ENCODE results near the gene TRIM38.

TRIM38 gene

GRCh38 chr6:26021001-26021349 lies 58.4 kb downstream of the TRIM38 start:
- H3K4me1 ChIP-seq (ENCODE audit: control insufficient read depth, insufficient read depth, low read length, unreplicated experiment) = peaks cover 20% of the 10 kb centered on the region
- H3K36me3 ChIP-seq (ENCODE audit: insufficient read depth, low read length) = no peaks in the 10 kb centered on the region
- no peak overlapping the region for H2AFZ ChIP-seq (ENCODE audit: low read length, unreplicated experiment)
- no peaks in the 10 kb centered on the region for H3K27me3 ChIP-seq (ENCODE audit: insufficient read depth, low read length)
- peak overlapping the region; percentile 96 for H3K27ac ChIP-seq (ENCODE audit: low read depth, low read length)
- no peaks in the 10 kb centered on the region for H3K79me2 ChIP-seq (ENCODE audit: control insufficient read depth, insufficient read depth, low read length, unreplicated experiment)
- peak overlapping the region; percentile 81 for H3K4me3 ChIP-seq (ENCODE audit: low read depth, low read length)

DNA sequence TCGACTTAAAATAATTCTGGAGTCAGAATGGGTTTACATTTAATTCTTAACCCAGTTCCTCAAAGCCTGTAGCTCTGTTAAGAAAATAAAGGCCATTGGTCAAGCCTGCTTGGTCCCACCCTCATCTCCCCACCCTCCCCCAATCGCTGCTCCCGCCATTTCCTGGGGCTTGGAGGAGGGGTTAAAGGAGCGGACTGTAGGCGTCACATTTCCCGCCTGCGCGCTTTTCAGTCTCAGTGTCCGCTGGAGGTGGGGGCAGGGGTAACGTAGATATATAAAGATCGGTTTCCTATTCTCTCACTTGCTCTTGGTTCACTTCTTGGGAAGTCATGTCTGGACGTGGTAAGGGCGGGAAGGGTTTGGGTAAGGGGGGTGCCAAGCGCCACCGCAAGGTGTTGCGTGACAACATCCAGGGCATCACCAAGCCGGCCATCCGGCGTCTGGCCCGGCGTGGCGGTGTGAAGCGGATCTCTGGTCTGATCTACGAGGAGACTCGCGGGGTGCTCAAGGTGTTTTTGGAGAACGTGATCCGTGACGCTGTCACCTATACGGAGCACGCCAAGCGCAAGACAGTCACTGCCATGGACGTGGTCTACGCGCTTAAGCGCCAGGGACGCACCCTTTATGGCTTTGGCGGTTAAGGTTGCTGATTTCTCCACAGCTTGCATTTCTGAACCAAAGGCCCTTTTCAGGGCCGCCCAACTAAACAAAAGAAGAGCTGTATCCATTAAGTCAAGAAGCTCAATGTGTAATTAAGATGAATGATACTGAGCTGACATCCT lies 58.9 kb downstream of the TRIM38 start:
- H3K4me3 ChIP-seq (ENCODE audit: low read depth, low read length) = peak overlapping the region; percentile 81
- no peaks in the 10 kb centered on the region for H3K36me3 ChIP-seq (ENCODE audit: insufficient read depth, low read length)
- H3K27me3 ChIP-seq (ENCODE audit: insufficient read depth, low read length) = no peaks in the 10 kb centered on the region
- H3K79me2 ChIP-seq (ENCODE audit: control insufficient read depth, insufficient read depth, low read length, unreplicated experiment) = no peaks in the 10 kb centered on the region
- H3K4me1 ChIP-seq (ENCODE audit: control insufficient read depth, insufficient read depth, low read length, unreplicated experiment) = peaks cover 21% of the 10 kb centered on the region
- peak overlapping the region; percentile 34 for H2AFZ ChIP-seq (ENCODE audit: low read length, unreplicated experiment)
- peak overlapping the region; percentile 96 for H3K27ac ChIP-seq (ENCODE audit: low read depth, low read length)

DNA sequence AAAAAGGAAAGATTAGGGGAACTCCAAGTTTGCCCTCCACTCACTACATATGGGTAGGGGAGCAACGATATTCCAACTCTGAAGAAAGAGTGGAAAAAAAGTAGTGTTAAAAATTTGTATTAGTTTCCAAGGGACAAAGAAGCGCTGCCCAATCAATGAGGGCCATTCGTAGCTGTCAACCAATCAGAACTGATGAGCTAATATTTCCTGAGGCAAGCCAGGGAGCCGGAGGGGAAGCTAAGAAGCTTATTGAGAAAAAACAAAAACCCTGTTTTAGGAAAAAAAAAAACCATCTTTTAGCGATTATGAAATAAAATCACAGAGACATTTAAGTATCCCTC lies 59.5 kb downstream of the TRIM38 start:
- H3K27ac ChIP-seq (ENCODE audit: low read depth, low read length) = peak overlapping the region; percentile 96
- no peaks in the 10 kb centered on the region for H3K36me3 ChIP-seq (ENCODE audit: insufficient read depth, low read length)
- H3K79me2 ChIP-seq (ENCODE audit: control insufficient read depth, insufficient read depth, low read length, unreplicated experiment) = no peaks in the 10 kb centered on the region
- H3K27me3 ChIP-seq (ENCODE audit: insufficient read depth, low read length) = no peaks in the 10 kb centered on the region
- peak overlapping the region; percentile 81 for H3K4me3 ChIP-seq (ENCODE audit: low read depth, low read length)
- H2AFZ ChIP-seq (ENCODE audit: low read length, unreplicated experiment) = peak overlapping the region; percentile 34
- peaks cover 21% of the 10 kb centered on the region for H3K4me1 ChIP-seq (ENCODE audit: control insufficient read depth, insufficient read depth, low read length, unreplicated experiment)

GRCh38 chr6:26022737-26023136 lies 60.1 kb downstream of the TRIM38 start:
- Histone ChIP-seq H2AFZ (ENCODE audit: low read length, unreplicated experiment) (no peak overlapping the region), H3K36me3 (ENCODE audit: insufficient read depth, low read length) (no peaks in the 10 kb centered on the region), H3K79me2 (ENCODE audit: control insufficient read depth, insufficient read depth, low read length, unreplicated experiment) (no peaks in the 10 kb centered on the region), H3K27me3 (ENCODE audit: insufficient read depth, low read length) (no peaks in the 10 kb centered on the region), H3K4me3 (ENCODE audit: low read depth, low read length) (peak overlapping the region; percentile 81), H3K4me1 (ENCODE audit: control insufficient read depth, insufficient read depth, low read length, unreplicated experiment) (peaks cover 23% of the 10 kb centered on the region), H3K27ac (ENCODE audit: low read depth, low read length) (peak overlapping the region; percentile 96)

GRCh38 chr6:26024651-26025046 lies 62.0 kb downstream of the TRIM38 start:
- Histone ChIP-seq H3K4me3 (ENCODE audit: low read depth, low read length) (no peak overlapping the region), H3K79me2 (ENCODE audit: control insufficient read depth, insufficient read depth, low read length, unreplicated experiment) (no peaks in the 10 kb centered on the region), H2AFZ (ENCODE audit: low read length, unreplicated experiment) (no peak overlapping the region), H3K27me3 (ENCODE audit: insufficient read depth, low read length) (no peaks in the 10 kb centered on the region), H3K4me1 (ENCODE audit: control insufficient read depth, insufficient read depth, low read length, unreplicated experiment) (peaks cover 36% of the 10 kb centered on the region), H3K36me3 (ENCODE audit: insufficient read depth, low read length) (no peaks in the 10 kb centered on the region), H3K27ac (ENCODE audit: low read depth, low read length) (peak overlapping the region; percentile 97)

GRCh38 chr6:26025047-26025893 lies 62.7 kb downstream of the TRIM38 start:
- peak overlapping the region; percentile 97 for H3K27ac ChIP-seq (ENCODE audit: low read depth, low read length)
- no peaks in the 10 kb centered on the region for H3K27me3 ChIP-seq (ENCODE audit: insufficient read depth, low read length)
- no peaks in the 10 kb centered on the region for H3K36me3 ChIP-seq (ENCODE audit: insufficient read depth, low read length)
- H3K79me2 ChIP-seq (ENCODE audit: control insufficient read depth, insufficient read depth, low read length, unreplicated experiment) = peaks cover 4% of the 10 kb centered on the region
- H3K4me3 ChIP-seq (ENCODE audit: low read depth, low read length) = peak overlapping the region; percentile 82
- H2AFZ ChIP-seq (ENCODE audit: low read length, unreplicated experiment) = no peak overlapping the region
- H3K4me1 ChIP-seq (ENCODE audit: control insufficient read depth, insufficient read depth, low read length, unreplicated experiment) = peaks cover 42% of the 10 kb centered on the region

DNA sequence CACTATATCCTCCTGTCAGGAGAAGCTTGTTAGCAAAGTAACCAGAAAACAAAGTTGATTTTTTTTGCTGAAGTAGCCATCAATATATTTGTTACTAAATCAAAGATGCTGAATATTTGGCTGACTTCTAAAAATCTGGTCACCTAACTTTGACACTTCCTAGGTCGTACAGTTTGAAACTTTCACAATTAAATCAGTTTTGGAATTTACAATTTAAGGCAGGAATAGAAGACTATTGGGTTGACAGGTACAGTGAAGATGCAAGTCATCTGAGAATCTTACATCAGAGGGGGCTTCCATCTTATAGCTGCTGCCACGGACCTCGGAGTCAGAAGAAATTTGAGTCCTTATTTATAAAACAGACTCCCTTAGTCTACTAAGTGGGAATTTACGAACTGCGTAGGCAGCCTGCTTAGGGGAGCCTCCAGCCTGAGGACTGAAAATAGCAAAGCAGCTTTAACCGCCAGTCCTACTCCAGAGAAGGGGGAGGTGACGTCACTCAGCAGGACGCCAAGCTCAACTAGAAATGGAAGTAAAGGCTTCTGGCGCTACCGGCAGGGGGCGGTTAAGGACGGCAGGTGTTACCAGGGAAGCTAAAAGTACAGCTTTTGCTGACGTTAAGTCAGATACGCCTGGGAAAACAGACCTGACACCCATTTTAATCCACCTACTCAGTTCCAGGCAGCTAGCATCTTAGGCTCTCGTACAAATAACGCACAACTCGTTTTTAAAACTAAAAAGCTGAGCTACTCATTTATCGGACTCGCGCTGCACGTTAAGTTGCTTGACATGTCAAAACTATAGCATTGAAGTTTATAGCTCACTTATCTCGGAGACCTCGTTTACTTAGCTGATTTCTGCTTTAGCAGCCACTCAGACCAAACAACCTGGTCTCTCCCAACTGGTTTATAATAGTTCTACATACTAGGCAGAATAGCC lies 63.6 kb downstream of the TRIM38 start:
- peaks cover 43% of the 10 kb centered on the region for H3K4me1 ChIP-seq (ENCODE audit: control insufficient read depth, insufficient read depth, low read length, unreplicated experiment)
- H3K36me3 ChIP-seq (ENCODE audit: insufficient read depth, low read length) = no peaks in the 10 kb centered on the region
- peaks cover 4% of the 10 kb centered on the region for H3K79me2 ChIP-seq (ENCODE audit: control insufficient read depth, insufficient read depth, low read length, unreplicated experiment)
- no peaks in the 10 kb centered on the region for H3K27me3 ChIP-seq (ENCODE audit: insufficient read depth, low read length)
- H2AFZ ChIP-seq (ENCODE audit: low read length, unreplicated experiment) = peak overlapping the region; percentile 28
- H3K4me3 ChIP-seq (ENCODE audit: low read depth, low read length) = peak overlapping the region; percentile 82
- H3K27ac ChIP-seq (ENCODE audit: low read depth, low read length) = peak overlapping the region; percentile 97

DNA sequence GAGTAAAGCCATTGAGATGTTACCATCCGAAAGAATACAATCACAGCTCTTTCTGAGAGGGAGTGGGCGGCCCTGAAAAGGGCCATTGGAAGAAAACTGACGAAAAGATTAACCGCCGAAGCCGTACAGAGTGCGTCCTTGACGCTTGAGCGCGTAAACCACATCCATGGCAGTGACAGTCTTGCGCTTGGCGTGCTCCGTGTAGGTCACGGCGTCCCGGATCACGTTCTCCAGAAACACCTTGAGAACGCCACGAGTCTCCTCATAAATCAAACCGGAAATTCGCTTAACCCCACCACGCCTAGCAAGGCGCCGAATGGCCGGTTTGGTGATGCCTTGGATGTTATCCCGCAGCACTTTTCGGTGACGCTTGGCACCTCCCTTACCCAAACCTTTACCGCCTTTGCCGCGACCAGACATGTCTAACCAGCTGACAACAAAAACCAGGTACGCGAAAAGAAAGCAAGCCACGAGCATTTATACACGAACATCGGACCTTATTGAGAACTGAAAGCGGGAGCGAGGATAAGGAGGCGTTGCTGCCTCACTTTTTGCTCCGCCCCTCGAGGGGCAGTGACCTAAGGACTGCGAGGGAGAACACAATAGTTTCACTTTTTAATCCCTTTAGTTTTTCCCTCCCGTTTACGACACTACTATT lies 64.4 kb downstream of the TRIM38 start:
- Histone ChIP-seq H2AFZ (ENCODE audit: low read length, unreplicated experiment) (peak overlapping the region; percentile 75), H3K4me3 (ENCODE audit: low read depth, low read length) (peak overlapping the region; percentile 82), H3K27ac (ENCODE audit: low read depth, low read length) (peak overlapping the region; percentile 97), H3K27me3 (ENCODE audit: insufficient read depth, low read length) (no peaks in the 10 kb centered on the region), H3K4me1 (ENCODE audit: control insufficient read depth, insufficient read depth, low read length, unreplicated experiment) (peaks cover 43% of the 10 kb centered on the region), H3K79me2 (ENCODE audit: control insufficient read depth, insufficient read depth, low read length, unreplicated experiment) (peaks cover 8% of the 10 kb centered on the region), H3K36me3 (ENCODE audit: insufficient read depth, low read length) (no peaks in the 10 kb centered on the region)

GRCh38 chr6:26027491-26028211 lies 65.0 kb downstream of the TRIM38 start:
- no peaks in the 10 kb centered on the region for H3K36me3 ChIP-seq (ENCODE audit: insufficient read depth, low read length)
- H3K4me1 ChIP-seq (ENCODE audit: control insufficient read depth, insufficient read depth, low read length, unreplicated experiment) = peaks cover 39% of the 10 kb centered on the region
- H3K79me2 ChIP-seq (ENCODE audit: control insufficient read depth, insufficient read depth, low read length, unreplicated experiment) = peaks cover 8% of the 10 kb centered on the region
- peak overlapping the region; percentile 97 for H3K27ac ChIP-seq (ENCODE audit: low read depth, low read length)
- H3K4me3 ChIP-seq (ENCODE audit: low read depth, low read length) = peak overlapping the region; percentile 82
- no peaks in the 10 kb centered on the region for H3K27me3 ChIP-seq (ENCODE audit: insufficient read depth, low read length)
- H2AFZ ChIP-seq (ENCODE audit: low read length, unreplicated experiment) = peak overlapping the region; percentile 75

Measured in ACC112 (cell line).